B cell (primary cell): ENCODE measurements around the gene LRRC70. TPM values are rescaled to one million over a fixed set of nuclear protein-coding genes. Genes with fewer than 3 reads are reported as not detected.

Source experiments
- ATAC-seq: fragments of 200-7000 bp; cut with Tn5 transposase; one replicate; pipeline ENCODE4 v1.10.0; 2021; ENCODE audit warnings: low read depth, mild to moderate bottlenecking, moderate number of reproducible peaks, moderate library complexity
- CTCF ChIA-PET: fragments of 350-600 bp; sonication (Branson Sonifier 250); formaldehyde crosslinking; loops from one replicate; lab custom pipeline; 2021; ENCODE audit warnings: antibody characterized with exemption, inconsistent platforms; lab: Charles Lee
- POLR2A ChIA-PET: fragments of 350-600 bp; sonication (Branson Sonifier 250); formaldehyde crosslinking; loops from one replicate; lab custom pipeline; 2021; ENCODE audit warnings: antibody characterized with exemption; lab: Charles Lee
- DNase-seq: peaks from one replicate; pipeline ENCODE4 v3.0.0; 2013
- H2AFZ ChIP-seq: 2 replicates; pipeline ENCODE4 v1.6.1; 2012; ENCODE audit warnings: mild to moderate bottlenecking, low read depth, low read length; ENCODE audit not compliant: insufficient read depth, poor library complexity, severe bottlenecking
- H3K27ac ChIP-seq, 2 donors: 1 replicate in 1 of 2; 2 replicates in 1 of 2; pipeline ENCODE4 v1.5.1; 2012 to 2013; ENCODE audit warnings: low read length in 2 of 2, mild to moderate bottlenecking in 2 of 2, moderate library complexity in 1 of 2
- H3K27me3 ChIP-seq, 4 experiments: fragments of 200-600 bp in 1 of 4; sonication (generic) in 1 of 4; replicated peaks in 1 of 4; 1 replicate in 2 of 4; 2 replicates in 2 of 4; pipeline versions ENCODE4 v1.6.1 to v1.7.0; 2013 to 2016; ENCODE audit warnings: low read length in 3 of 4, mild to moderate bottlenecking in 2 of 4, mixed read lengths in 1 of 4, moderate library complexity in 1 of 4; ENCODE audit not compliant: insufficient read depth in 4 of 4, control insufficient read depth in 3 of 4; ENCODE audit errors: control extremely low read depth in 1 of 4
- H3K36me3 ChIP-seq, 2 experiments: replicated peaks in 1 of 2; 1 replicate in 1 of 2; 2 replicates in 1 of 2; pipeline versions ENCODE4 v1.6.1 to v1.7.1; 2013; ENCODE audit warnings: low read length in 1 of 2; ENCODE audit not compliant: insufficient read depth in 2 of 2, control insufficient read depth in 1 of 2; ENCODE audit errors: control extremely low read depth in 1 of 2, extremely low read depth in 1 of 2
- H3K4me1 ChIP-seq, 2 donors: fragments of 200-600 bp in 1 of 2; sonication (generic) in 1 of 2; 1 replicate in 1 of 2; 2 replicates in 1 of 2; pipeline versions ENCODE4 v1.5.1 to v1.6.1; 2013 to 2017; ENCODE audit warnings: low read length in 2 of 2; ENCODE audit not compliant: control insufficient read depth in 2 of 2, insufficient read depth in 2 of 2
- H3K4me2 ChIP-seq: replicated peaks from 2 replicates; pipeline ENCODE3; 2012; ENCODE audit warnings: mild to moderate bottlenecking, low read depth, low read length; ENCODE audit not compliant: poor library complexity, severe bottlenecking
- H3K4me3 ChIP-seq, 5 experiments: fragments of 200-600 bp in 1 of 5; sonication (generic) in 1 of 5; 1 replicate in 3 of 5; 2 replicates in 2 of 5; pipeline versions ENCODE4 v1.5.1 to v1.7.0; 2011 to 2016; ENCODE audit warnings: low read length in 4 of 5, mild to moderate bottlenecking in 4 of 5, low read depth in 2 of 5, control low read depth in 1 of 5, moderate library complexity in 1 of 5; ENCODE audit not compliant: insufficient read depth in 1 of 5; ENCODE audit errors: control extremely low read depth in 1 of 5, extremely low read depth in 1 of 5
- H3K79me2 ChIP-seq: fragments of 200-600 bp; sonication (generic); one replicate; pipeline ENCODE4 v1.6.0; 2016; ENCODE audit warnings: low read length; ENCODE audit not compliant: control insufficient read depth, insufficient read depth
- H3K9ac ChIP-seq: fragments of 200-600 bp; sonication (generic); 2 replicates; pipeline ENCODE4 v1.6.1; 2017; ENCODE audit warnings: mild to moderate bottlenecking, low read length, moderate library complexity
- H3K9me3 ChIP-seq, 3 donors: one replicate each; pipeline versions ENCODE4 v1.6.1 to v1.7.1; 2013; ENCODE audit warnings: low read length in 2 of 3; ENCODE audit not compliant: control insufficient read depth in 2 of 3, insufficient read depth in 1 of 3; ENCODE audit errors: control extremely low read depth in 1 of 3
- H4K20me1 ChIP-seq: 2 replicates; pipeline ENCODE4 v1.6.0; 2012; ENCODE audit warnings: mild to moderate bottlenecking, low read length; ENCODE audit not compliant: insufficient read depth, control insufficient read depth, poor library complexity, severe bottlenecking
- H3K27ac Mint-ChIP-seq: one replicate; pipeline ENCODE4 v1.8.0; 2021; ENCODE audit warnings: mixed read lengths
- H3K27me3 Mint-ChIP-seq: one replicate; pipeline ENCODE4 v1.8.0; 2021; ENCODE audit warnings: mixed read lengths
- H3K4me1 Mint-ChIP-seq: one replicate; pipeline ENCODE4 v1.8.0; 2021; ENCODE audit warnings: mixed read lengths
- H3K4me3 Mint-ChIP-seq: one replicate; pipeline ENCODE4 v1.8.0; 2021; ENCODE audit warnings: mixed read lengths
- H3K9me3 Mint-ChIP-seq: one replicate; pipeline ENCODE4 v1.8.0; 2022; ENCODE audit warnings: mixed read lengths; ENCODE audit not compliant: insufficient read depth
- CTCF ChIP-seq: fragments of 200-600 bp; IDR thresholded peaks from one replicate; pipeline ENCODE4 v1.8.0; 2022; ENCODE audit warnings: antibody characterized with exemption, mild to moderate bottlenecking
- EZH2 ChIP-seq: IDR thresholded peaks from 2 replicates; pipeline ENCODE4 v1.6.1; 2012; ENCODE audit warnings: borderline replicate concordance, low read depth, mild to moderate bottlenecking, moderate library complexity, low read length; ENCODE audit not compliant: insufficient read depth, poor library complexity, severe bottlenecking
- WGBS: methylation state at CpG from one replicate; pipeline ENCODE4 v1.1.5; 2013; ENCODE audit warnings: missing lambda C conversion rate; ENCODE audit not compliant: insufficient coverage; 5-methylcytosine and 5-hydroxymethylcytosine counted together
- intact Hi-C: fragments of 100-400 bp; cut with micrococcal nuclease; formaldehyde crosslinking; loops from one replicate; pipeline ENCODE4 v1.10.0; 2022
- polyA plus RNA-seq: library from polyadenylated mRNA; depleted of rRNA; stranded (reverse); fragments of >200 nt; gene quantifications from 2 replicates; pipeline ENCODE4 v1.2.3, GENCODE V29; 2012
- total RNA-seq, 2 donors: library from RNA; stranded (reverse); fragments of 120-200 nt in 1 of 2; gene quantifications; 1 replicate in 1 of 2; 2 replicates in 1 of 2; pipeline versions ENCODE4 v1.2.3 to v1.2.4, GENCODE V29; 2013 to 2022

Gene LRRC70
- total and polyA plus RNA-seq, 2 donors (not counting 1 experiment from before 2014, with no cell fraction given): 2.3 to 3.3 TPM

DNA sequence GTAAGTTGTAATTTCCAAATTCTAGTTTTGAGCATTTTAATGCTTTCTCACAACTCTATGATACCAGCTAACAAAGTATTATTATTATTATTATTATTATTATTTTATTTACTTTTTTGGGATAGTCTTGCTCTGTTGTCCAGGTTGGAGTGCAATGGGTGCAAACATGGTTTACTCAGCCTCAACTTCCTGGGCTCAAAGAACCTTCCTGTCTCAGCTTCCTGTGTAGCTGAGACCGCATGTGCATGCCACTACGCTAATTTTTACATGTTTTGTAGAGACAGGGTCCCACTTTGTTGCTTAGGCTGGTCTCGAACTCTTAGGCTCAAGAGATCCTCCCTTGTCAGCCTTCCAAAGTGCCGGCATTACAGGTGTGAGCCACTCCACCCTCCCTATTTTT, 27.0 kb downstream of the LRRC70 start:
- Histone ChIP-seq H3K79me2 (no peaks in the 10 kb centered on the region), H3K4me3 (no peak overlapping the region), H3K9ac (no peak overlapping the region), H3K27me3 (no peaks in the 10 kb centered on the region), H4K20me1 (no peaks in the 10 kb centered on the region), H3K36me3 (peaks cover 0 to 19% of the 10 kb centered on the region in 2 experiments), H3K9me3 (no peaks in the 10 kb centered on the region), H3K27ac (no peak overlapping the region), H2AFZ (no peak overlapping the region), H3K4me1 (no peaks in the 10 kb centered on the region), H3K4me2 (no peak overlapping the region)
- no peak for TF ChIP-seq EZH2
- TF ChIP-seq CTCF: no peak
- CTCF ChIA-PET: no interaction called here
- Mint-ChIP-seq H3K27me3 (no peaks in the 10 kb centered on the region), H3K9me3 (no peaks in the 10 kb centered on the region), H3K4me1 (no peaks in the 10 kb centered on the region), H3K4me3 (no peak overlapping the region), H3K27ac (no peak overlapping the region)
- POLR2A ChIA-PET: no interaction called here
- WGBS: 94% methylated on average over 2 of the region's 4 CpGs
- no peak for DNase-seq
- intact Hi-C loops: no loop called here
- no peak for ATAC-seq

DNA sequence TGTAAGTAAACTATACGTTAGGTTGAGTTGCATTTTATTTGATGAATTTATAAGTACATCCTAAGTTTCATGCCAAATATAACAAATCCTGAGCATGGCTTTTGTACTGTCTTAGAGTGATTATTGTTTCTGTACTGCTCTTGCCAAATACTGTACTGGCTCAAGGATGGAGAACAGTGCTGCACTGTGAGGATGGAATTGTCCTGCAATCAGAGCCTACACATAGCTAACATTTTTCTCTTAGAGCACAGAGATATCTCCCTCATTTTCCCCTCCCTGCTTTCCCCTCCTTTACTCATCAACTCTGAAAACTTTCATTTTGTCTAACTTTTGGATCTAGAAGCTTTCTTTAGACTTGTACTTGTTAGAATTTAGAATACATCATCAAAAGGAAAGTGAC, 28.3 kb downstream of the LRRC70 start:
- ATAC-seq: no peak
- ChIA-PET POLR2A (no interaction called here), CTCF (no interaction called here)
- H3K36me3 ChIP-seq: peaks cover 0 to 19% of the 10 kb centered on the region in 2 experiments
- H3K27ac Mint-ChIP-seq: no peak overlapping the region
- no peak overlapping the region for H3K4me3 ChIP-seq
- H3K4me1 Mint-ChIP-seq: no peaks in the 10 kb centered on the region
- no peaks in the 10 kb centered on the region for H3K9me3 ChIP-seq
- H3K4me3 Mint-ChIP-seq: no peak overlapping the region
- no peak overlapping the region for H3K27ac ChIP-seq
- intact Hi-C loops: no loop called here
- DNase-seq: no peak
- WGBS: no CpG with 5 or more reads among the region's 1 CpG
- no peak overlapping the region for H3K9ac ChIP-seq
- no peaks in the 10 kb centered on the region for H3K9me3 Mint-ChIP-seq
- no peaks in the 10 kb centered on the region for H4K20me1 ChIP-seq
- H3K4me1 ChIP-seq: no peaks in the 10 kb centered on the region
- H3K4me2 ChIP-seq: no peak overlapping the region
- no peaks in the 10 kb centered on the region for H3K27me3 Mint-ChIP-seq
- H3K79me2 ChIP-seq: no peaks in the 10 kb centered on the region
- H3K27me3 ChIP-seq: no peaks in the 10 kb centered on the region
- H2AFZ ChIP-seq: no peak overlapping the region
- TF ChIP-seq CTCF: no peak
- no peak for TF ChIP-seq EZH2
